GM12878 (cell line): ENCODE measurements around the gene GNPTAB. TPM values are rescaled to one million over a fixed set of nuclear protein-coding genes. Genes with fewer than 3 reads are reported as not detected.

Experiments used
- ATAC-seq: fragments of 200-7000 bp; cut with Tn5 transposase; 3 replicates; pipeline ENCODE4 v1.9.1; 2020; ENCODE audit warnings: mild to moderate bottlenecking, moderate library complexity
- BruUV-seq: library from RNA; stranded (reverse); fragments of 400-500 nt; replicated peaks from 2 replicates; lab custom pipeline; 2021; lab: Mats Ljungman, UMichigan
- CTCF ChIA-PET: fragments of 300-600 bp; sonication (Branson Sonifier 250); formaldehyde crosslinking; extraction: SDS; loops from one replicate; lab custom pipeline; 2021; ENCODE audit warnings: inconsistent platforms; lab: Yijun Ruan, JAX
- POLR2A ChIA-PET: fragments of 350-600 bp; formaldehyde crosslinking; extraction: SDS; loops from one replicate; lab custom pipeline; 2021; ENCODE audit warnings: inconsistent platforms; lab: Charles Lee
- RAD21 ChIA-PET: fragments of 300-600 bp; sonication (Branson Sonifier 250); formaldehyde crosslinking; loops from one replicate; lab custom pipeline; 2023; ENCODE audit warnings: antibody characterized with exemption; ENCODE audit not compliant: unreplicated experiment; lab: Charles Lee
- SMC1A ChIA-PET: fragments of 300-600 bp; sonication (Branson Sonifier 250); formaldehyde crosslinking; loops from one replicate; lab custom pipeline; 2023; ENCODE audit not compliant: unreplicated experiment, uncharacterized antibody; lab: Charles Lee
- DNase-seq: peaks from one replicate; pipeline ENCODE4 v3.0.0-alpha.2; 2011; ENCODE audit warnings: low read depth, low spot score
- FAIRE-seq: peaks from 3 replicates; lab custom pipeline; 2011; peaks lifted over from hg19 to GRCh38; lab: Jason Lieb, UNC
- H2AFZ ChIP-seq: 2 replicates; pipeline ENCODE4 v1.6.0; 2011; ENCODE audit warnings: low read depth, low read length, control low read depth; ENCODE audit not compliant: control insufficient read depth
- H3K27ac ChIP-seq: 2 replicates; pipeline ENCODE4 v1.5.1; 2011; ENCODE audit warnings: control low read depth; ENCODE audit not compliant: control insufficient read depth, insufficient read depth
- H3K27me3 ChIP-seq, 2 experiments: replicated peaks in 1 of 2; 2 replicates each; pipeline versions ENCODE4 v1.6.0 to v1.6.1; 2011; ENCODE audit warnings: low read length in 1 of 2; ENCODE audit not compliant: control insufficient read depth in 2 of 2, insufficient read depth in 2 of 2
- H3K36me3 ChIP-seq, 2 experiments: 2 replicates each; pipeline ENCODE4 v1.5.1; 2011; ENCODE audit warnings: low read length in 1 of 2; ENCODE audit not compliant: control insufficient read depth in 2 of 2, insufficient read depth in 2 of 2
- H3K4me1 ChIP-seq: 2 replicates; pipeline ENCODE4 v1.6.1; 2011; ENCODE audit warnings: mild to moderate bottlenecking, low read length, moderate library complexity, mixed read lengths; ENCODE audit not compliant: control insufficient read depth, insufficient read depth
- H3K4me2 ChIP-seq: 2 replicates; pipeline ENCODE4 v1.6.0; 2011; ENCODE audit warnings: control low read depth; ENCODE audit not compliant: control insufficient read depth, insufficient read depth
- H3K4me3 ChIP-seq: fragments of 200-600 bp; sonication (generic); 2 replicates; pipeline ENCODE4 v1.5.1; 2016
- H3K79me2 ChIP-seq: 2 replicates; pipeline ENCODE4 v1.6.0; 2011; ENCODE audit warnings: low read length; ENCODE audit not compliant: control insufficient read depth, insufficient read depth
- H3K9ac ChIP-seq: 2 replicates; pipeline ENCODE4 v1.8.0; 2011; ENCODE audit warnings: low read length, control low read depth, mixed read lengths; ENCODE audit not compliant: control insufficient read depth, insufficient read depth
- H3K9me3 ChIP-seq: replicated peaks from 3 replicates; pipeline ENCODE4 v1.5.1; 2011; ENCODE audit warnings: mild to moderate bottlenecking, low read length; ENCODE audit not compliant: control insufficient read depth, insufficient read depth
- H4K20me1 ChIP-seq: 2 replicates; pipeline ENCODE4 v1.6.0; 2011; ENCODE audit not compliant: control insufficient read depth, insufficient read depth
- EP300 ChIP-seq, 2 experiments: fragments of 150-350 bp in 1 of 2; IDR thresholded peaks; 2 replicates each; pipeline ENCODE4 v1.6.1; 2011 to 2012; ENCODE audit warnings: low read depth in 2 of 2, low read length in 2 of 2, borderline replicate concordance in 1 of 2, improper control_type of control experiment in 1 of 2, inconsistent platforms in 1 of 2; ENCODE audit not compliant: control insufficient read depth in 1 of 2
- FOXM1 ChIP-seq: IDR thresholded peaks from 2 replicates; pipeline ENCODE4 v1.6.1; 2012; ENCODE audit warnings: low read depth, mild to moderate bottlenecking, inconsistent platforms, low read length, moderate library complexity
- HDGF ChIP-seq: fragments of 450-650 bp; IDR thresholded peaks from 2 replicates; pipeline ENCODE4 v1.6.1; 2016; ENCODE audit warnings: antibody characterized with exemption
- IKZF1 ChIP-seq: fragments of 450-650 bp; conservative IDR thresholded peaks from 2 replicates; pipeline ENCODE4 v1.6.1; 2017; ENCODE audit warnings: antibody characterized with exemption, mild to moderate bottlenecking
- MEF2B ChIP-seq: fragments of 450-650 bp; IDR thresholded peaks from 2 replicates; pipeline ENCODE4 v1.6.1; 2018; ENCODE audit warnings: mild to moderate bottlenecking, moderate library complexity; ENCODE audit not compliant: partially characterized antibody, poor library complexity, severe bottlenecking
- MYC ChIP-seq: IDR thresholded peaks from 2 replicates; pipeline ENCODE4 v1.6.1; 2011; ENCODE audit warnings: mild to moderate bottlenecking, low read length, moderate library complexity, inconsistent platforms; ENCODE audit not compliant: insufficient read depth, insufficient replicate concordance, insufficient read length, severe bottlenecking
- POLR2A ChIP-seq: IDR thresholded peaks from 2 replicates; pipeline ENCODE4 v1.6.1; 2011; ENCODE audit warnings: low read depth, mild to moderate bottlenecking, low read length
- SREBF2 ChIP-seq: IDR thresholded peaks from 2 replicates; pipeline ENCODE4 v1.6.1; 2012; ENCODE audit warnings: mild to moderate bottlenecking, low read length
- TAF1 ChIP-seq: IDR thresholded peaks from 2 replicates; pipeline ENCODE4 v1.6.1; 2011; ENCODE audit warnings: mild to moderate bottlenecking, low read depth, low read length, borderline replicate concordance
- YY1 ChIP-seq: IDR thresholded peaks from 2 replicates; pipeline ENCODE4 v1.6.1; 2011; ENCODE audit warnings: low read depth, mild to moderate bottlenecking, low read length
- WGBS: methylation state at CpG from one replicate; pipeline ENCODE4 v1.1.6; 2016; ENCODE audit warnings: low lambda C conversion rate; ENCODE audit not compliant: insufficient replicate concordance, insufficient coverage; ENCODE audit errors: missing lambda C conversion rate; 5-methylcytosine and 5-hydroxymethylcytosine counted together
- in situ Hi-C: fragments of 300-500 bp; cut with MboI; formaldehyde crosslinking; loops from 9 replicates; pipeline ENCODE4 v1.14.3; 2018; ENCODE audit warnings: mixed read lengths
- intact Hi-C: fragments of 100-400 bp; cut with micrococcal nuclease; formaldehyde crosslinking; loops from one replicate; pipeline ENCODE4 v1.14.2; 2022; ENCODE audit not compliant: unreplicated experiment
- polyA plus RNA-seq, 11 experiments: library from polyadenylated mRNA; depleted of rRNA in 4 of 11; unstranded in 6 of 11; stranded (reverse) in 5 of 11; fragments of >200 nt; fragmentation: Nextera tagmentation in 4 of 11; fragmentation: Illumina TruSeq in 1 of 11; extraction: Ambion mirVana in 4 of 11; extraction: Trizol in 1 of 11; gene quantifications; 1 replicate in 1 of 11; 2 replicates in 10 of 11; pipeline versions ENCODE4 v1.2.1 to v1.2.3, GENCODE V29; 2011 to 2016; ENCODE audit warnings: inconsistent platforms in 2 of 11, missing spikeins in 2 of 11, low read depth in 1 of 11
- total RNA-seq, 4 experiments: library from RNA; depleted of rRNA in 3 of 4; stranded (reverse); fragments of >200 nt in 3 of 4; fragmentation: Illumina TruSeq in 1 of 4; extraction: Trizol in 1 of 4; gene quantifications; 2 replicates each; pipeline versions ENCODE4 v1.2.1 to v1.2.3, GENCODE V29; 2013 to 2021
- TF ChIP-seq, protein P1 (sequence below): IDR thresholded peaks from 2 replicates; pipeline ENCODE4 v1.6.1; 2012; ENCODE audit warnings: mild to moderate bottlenecking, low read depth, low read length
- TF ChIP-seq, protein P2 (sequence below): fragments of 450-650 bp; IDR thresholded peaks from 2 replicates; pipeline ENCODE4 v1.6.1; 2016; ENCODE audit warnings: mild to moderate bottlenecking
- TF ChIP-seq, protein P3 (sequence below): fragments of 150-350 bp; IDR thresholded peaks from 2 replicates; pipeline ENCODE4 v1.6.1; 2014; ENCODE audit warnings: mild to moderate bottlenecking, low read depth, low read length

GNPTAB gene
- total and polyA plus RNA-seq, 10 of the 15 experiments (the other 5 are each of a cell fraction or from before 2014, with no cell fraction given) = 9.8 to 38.9 (median 35.3) TPM

DNA sequence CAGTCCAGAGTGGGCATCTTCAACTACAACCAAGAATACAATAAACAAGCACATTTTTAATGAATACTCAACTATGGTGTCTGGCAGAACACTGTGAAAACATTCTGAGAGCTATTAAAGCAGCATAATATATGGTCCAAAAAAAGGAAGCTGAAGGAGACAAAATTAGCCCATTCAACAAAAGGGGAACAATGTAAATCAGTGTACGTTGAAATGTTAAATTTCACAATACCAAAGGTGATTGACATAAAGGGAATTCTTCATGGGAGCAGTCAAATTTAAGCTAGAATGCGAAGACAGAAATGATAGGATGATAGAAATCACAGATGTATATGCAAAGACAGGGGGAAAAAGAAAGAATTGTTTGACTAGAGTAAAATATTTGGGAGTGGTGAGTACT is 50.2 kb downstream of the GNPTAB start (continued):
- TF ChIP-seq POLR2A (no peak), MYC (no peak), YY1 (no peak)

DNA sequence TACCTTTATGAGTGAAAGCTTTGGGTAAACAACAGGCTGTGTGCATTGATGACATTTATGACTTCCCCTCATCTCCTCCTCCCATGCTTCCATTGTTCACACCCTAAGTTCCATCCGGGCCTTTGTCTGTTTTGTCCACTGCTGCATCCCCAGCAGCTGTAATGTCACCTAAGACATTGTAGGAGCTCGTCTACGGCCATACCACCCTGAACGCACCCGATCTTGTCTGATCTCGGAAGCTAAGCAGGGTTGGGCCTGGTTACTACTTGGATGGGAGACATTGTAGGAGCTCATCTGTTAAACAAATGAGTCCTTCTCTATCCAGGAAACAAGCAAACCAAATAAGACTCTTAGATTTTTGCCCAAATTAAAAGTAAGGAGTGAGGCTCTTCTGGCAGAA is 51.1 kb downstream of the GNPTAB start:
- intact Hi-C loops (loop anchor here (10.0 kb wide), 2 partner anchors 285 to 1035 kb away; partner anchors contain the start of gene WASHC3), in situ Hi-C loops (loop anchor here (10.0 kb wide), 1 partner anchor 55 kb away; the partner anchor contains the start of gene GNPTAB)
- no peak for FAIRE-seq
- BruUV-seq = no TSS peak
- ATAC-seq = no peak
- Histone ChIP-seq H3K27ac (no peak overlapping the region), H3K9me3 (no peaks in the 10 kb centered on the region), H3K9ac (no peak overlapping the region), H3K79me2 (no peaks in the 10 kb centered on the region), H3K27me3 (no peaks in the 10 kb centered on the region), H3K4me3 (no peak overlapping the region), H4K20me1 (no peaks in the 10 kb centered on the region), H3K4me1 (no peaks in the 10 kb centered on the region), H3K4me2 (no peak overlapping the region), H3K36me3 (peaks cover 3 to 9% of the 10 kb centered on the region in 2 experiments; a peak in 3 of 4 replicates), H2AFZ (no peak overlapping the region)
- ChIA-PET RAD21 (interaction anchor here (0.6 to 2.4 kb wide), 4 partner anchors 48 to 923 kb away, joined by 5 to 14 read pairs (median 9); partner anchors contain the start of gene GNPTAB), POLR2A (interaction anchor here (0.5 to 0.9 kb wide), 3 partner anchors 11 to 257 kb away, joined by 3 to 5 read pairs (median 3); no protein-coding TSS in a partner anchor), CTCF (interaction anchor here (0.8 to 7.6 kb wide), 11 partner anchors 14 to 1037 kb away, joined by 3 to 63 read pairs (median 5); partner anchors contain the start of gene GNPTAB), SMC1A (interaction anchor here (0.7 to 4.0 kb wide), 11 partner anchors 13 to 933 kb away, joined by 3 to 30 read pairs (median 4); partner anchors contain the start of gene GNPTAB)
- 95% methylated on average over 6 of the region's 6 CpGs for WGBS
- no peak for DNase-seq
- TF ChIP-seq HDGF (no peak), FOXM1 (no peak), IKZF1 (no peak), MEF2B (no peak), EP300 (IDR thresholded peaks at IDR 0.05; ENCODE audit: borderline replicate concordance in 1 of 2, control insufficient read depth in 1 of 2, low read depth in 2 of 2, low read length in 2 of 2) (no peak), SREBF2 (no peak), TAF1 (no peak)
- TF ChIP-seq, protein P1, sequence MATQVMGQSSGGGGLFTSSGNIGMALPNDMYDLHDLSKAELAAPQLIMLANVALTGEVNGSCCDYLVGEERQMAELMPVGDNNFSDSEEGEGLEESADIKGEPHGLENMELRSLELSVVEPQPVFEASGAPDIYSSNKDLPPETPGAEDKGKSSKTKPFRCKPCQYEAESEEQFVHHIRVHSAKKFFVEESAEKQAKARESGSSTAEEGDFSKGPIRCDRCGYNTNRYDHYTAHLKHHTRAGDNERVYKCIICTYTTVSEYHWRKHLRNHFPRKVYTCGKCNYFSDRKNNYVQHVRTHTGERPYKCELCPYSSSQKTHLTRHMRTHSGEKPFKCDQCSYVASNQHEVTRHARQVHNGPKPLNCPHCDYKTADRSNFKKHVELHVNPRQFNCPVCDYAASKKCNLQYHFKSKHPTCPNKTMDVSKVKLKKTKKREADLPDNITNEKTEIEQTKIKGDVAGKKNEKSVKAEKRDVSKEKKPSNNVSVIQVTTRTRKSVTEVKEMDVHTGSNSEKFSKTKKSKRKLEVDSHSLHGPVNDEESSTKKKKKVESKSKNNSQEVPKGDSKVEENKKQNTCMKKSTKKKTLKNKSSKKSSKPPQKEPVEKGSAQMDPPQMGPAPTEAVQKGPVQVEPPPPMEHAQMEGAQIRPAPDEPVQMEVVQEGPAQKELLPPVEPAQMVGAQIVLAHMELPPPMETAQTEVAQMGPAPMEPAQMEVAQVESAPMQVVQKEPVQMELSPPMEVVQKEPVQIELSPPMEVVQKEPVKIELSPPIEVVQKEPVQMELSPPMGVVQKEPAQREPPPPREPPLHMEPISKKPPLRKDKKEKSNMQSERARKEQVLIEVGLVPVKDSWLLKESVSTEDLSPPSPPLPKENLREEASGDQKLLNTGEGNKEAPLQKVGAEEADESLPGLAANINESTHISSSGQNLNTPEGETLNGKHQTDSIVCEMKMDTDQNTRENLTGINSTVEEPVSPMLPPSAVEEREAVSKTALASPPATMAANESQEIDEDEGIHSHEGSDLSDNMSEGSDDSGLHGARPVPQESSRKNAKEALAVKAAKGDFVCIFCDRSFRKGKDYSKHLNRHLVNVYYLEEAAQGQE = no peak
- TF ChIP-seq, protein P2, sequence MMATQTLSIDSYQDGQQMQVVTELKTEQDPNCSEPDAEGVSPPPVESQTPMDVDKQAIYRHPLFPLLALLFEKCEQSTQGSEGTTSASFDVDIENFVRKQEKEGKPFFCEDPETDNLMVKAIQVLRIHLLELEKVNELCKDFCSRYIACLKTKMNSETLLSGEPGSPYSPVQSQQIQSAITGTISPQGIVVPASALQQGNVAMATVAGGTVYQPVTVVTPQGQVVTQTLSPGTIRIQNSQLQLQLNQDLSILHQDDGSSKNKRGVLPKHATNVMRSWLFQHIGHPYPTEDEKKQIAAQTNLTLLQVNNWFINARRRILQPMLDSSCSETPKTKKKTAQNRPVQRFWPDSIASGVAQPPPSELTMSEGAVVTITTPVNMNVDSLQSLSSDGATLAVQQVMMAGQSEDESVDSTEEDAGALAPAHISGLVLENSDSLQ = no peak
- TF ChIP-seq, protein P3, sequence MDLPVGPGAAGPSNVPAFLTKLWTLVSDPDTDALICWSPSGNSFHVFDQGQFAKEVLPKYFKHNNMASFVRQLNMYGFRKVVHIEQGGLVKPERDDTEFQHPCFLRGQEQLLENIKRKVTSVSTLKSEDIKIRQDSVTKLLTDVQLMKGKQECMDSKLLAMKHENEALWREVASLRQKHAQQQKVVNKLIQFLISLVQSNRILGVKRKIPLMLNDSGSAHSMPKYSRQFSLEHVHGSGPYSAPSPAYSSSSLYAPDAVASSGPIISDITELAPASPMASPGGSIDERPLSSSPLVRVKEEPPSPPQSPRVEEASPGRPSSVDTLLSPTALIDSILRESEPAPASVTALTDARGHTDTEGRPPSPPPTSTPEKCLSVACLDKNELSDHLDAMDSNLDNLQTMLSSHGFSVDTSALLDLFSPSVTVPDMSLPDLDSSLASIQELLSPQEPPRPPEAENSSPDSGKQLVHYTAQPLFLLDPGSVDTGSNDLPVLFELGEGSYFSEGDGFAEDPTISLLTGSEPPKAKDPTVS = no peak
